ENCODE measurements around the gene B3GALT2. TPM values are rescaled to one million over a fixed set of nuclear protein-coding genes. Genes with fewer than 3 reads are reported as not detected.

B3GALT2 gene
- total and polyA plus RNA-seq, 2 of the 4 experiments (the other 2 are of a cell fraction): 1.8 to 4.5 TPM

DNA sequence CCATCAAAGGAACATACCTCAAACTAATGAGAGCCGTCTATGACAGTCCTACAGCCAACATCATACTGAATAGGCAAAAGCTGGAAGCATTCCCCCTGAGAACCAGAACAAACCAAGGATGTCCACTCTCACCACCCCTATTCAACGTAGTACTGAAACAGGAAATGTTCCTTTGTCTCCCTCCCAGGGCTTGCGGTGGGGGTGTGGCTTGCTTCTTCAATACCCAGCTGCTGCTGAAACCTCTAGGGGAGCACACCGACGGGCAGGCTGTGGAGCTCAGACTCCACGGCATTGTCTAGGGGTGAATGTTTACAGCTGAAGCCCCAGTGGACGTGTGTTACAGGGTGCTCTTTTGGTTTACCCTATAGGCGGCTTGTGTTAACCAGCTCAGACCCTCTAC lies 30.5 kb upstream of the B3GALT2 start:
- Histone ChIP-seq H2AFZ (replicated peaks; ENCODE audit: low read length, poor library complexity) (no peak overlapping the region), H4K8ac (ENCODE audit: low read depth in 2 of 2, low read length in 2 of 2) (no peak overlapping the region), H3K9me3 (ENCODE audit: control insufficient read depth, insufficient read depth, low read length) (peaks cover 3% of the 10 kb centered on the region), H4K91ac (ENCODE audit: insufficient read depth, low read depth, low read length) (no peak overlapping the region), H3K18ac (ENCODE audit: low read depth, low read length) (no peak overlapping the region), H2AK5ac (ENCODE audit: low read depth, low read length) (no peak overlapping the region), H4K5ac (ENCODE audit: low read depth, low read length) (no peak overlapping the region), H3K4ac (ENCODE audit: low read depth, low read length) (no peak overlapping the region), H3K27ac (ENCODE audit: insufficient read depth, low read length) (no peak overlapping the region), H3K4me2 (ENCODE audit: low read depth, low read length) (no peak overlapping the region), H3K27me3 (ENCODE audit: control insufficient read depth, insufficient read depth, low read length) (no peaks in the 10 kb centered on the region), H3K56ac (ENCODE audit: extremely low read depth, insufficient read depth, low read length) (no peak overlapping the region), H3K23ac (ENCODE audit: low read depth, low read length) (no peak overlapping the region), H3K9me1 (ENCODE audit: insufficient read depth, low read length) (no peaks in the 10 kb centered on the region), H2AK9ac (replicated peaks; ENCODE audit: low read depth, low read length, poor library complexity) (no peak overlapping the region), H3K36me3 (ENCODE audit: control insufficient read depth, insufficient read depth, low read length) (peaks cover 15% of the 10 kb centered on the region), H2BK20ac (ENCODE audit: low read depth, low read length) (no peak overlapping the region), H2BK15ac (ENCODE audit: low read depth, low read length) (no peak overlapping the region), H4K20me1 (ENCODE audit: insufficient read depth, low read length) (no peaks in the 10 kb centered on the region), H3K14ac (replicated peaks; ENCODE audit: low read depth, low read length) (no peak overlapping the region), H3K79me1 (ENCODE audit: low read depth in 1 of 2, low read length in 2 of 2) (peaks cover 7 to 21% of the 10 kb centered on the region in 2 experiments), H3K4me1 (ENCODE audit: control insufficient read depth, insufficient read depth, low read length) (0 out of 2 replicates have a peak, but pooled peaks cover 2% of the 10 kb centered on the region), H3K9ac (ENCODE audit: low read depth, low read length) (no peak overlapping the region), H2BK120ac (ENCODE audit: low read depth, low read length) (no peak overlapping the region), H3K4me3 (ENCODE audit: insufficient read depth, low read depth, low read length) (no peak overlapping the region), H2BK5ac (ENCODE audit: low read depth, low read length, poor library complexity, severe bottlenecking) (no peak overlapping the region)
- dilution Hi-C loops (cut with HindIII; ENCODE audit: low sequenced_read_pairs, unreplicated experiment): no loop called here
- in situ Hi-C loops (cut with MboI; ENCODE audit: low sequenced_read_pairs): no loop called here
- DNase-seq: no peak
- WGBS, 2 experiments (ENCODE audit: extremely low coverage in 2 of 2, insufficient read length in 1 of 2): no CpG with 5 or more reads among the region's 8 CpGs
- POLR2A ChIA-PET (ENCODE audit: unreplicated experiment): no interaction called here
- CTCF ChIA-PET: no interaction called here
- no TSS peak for BruUV-seq (replicated peaks)
- ATAC-seq (ENCODE audit: low read depth): no peak
- intact Hi-C loops (cut with micrococcal nuclease): no loop called here
- no peak for TF ChIP-seq NFE2L2 (IDR thresholded peaks at IDR 0.05; ENCODE audit: low read depth, low read length)
- no peak for TF ChIP-seq FOS (IDR thresholded peaks at IDR 0.05; ENCODE audit: low read depth, low read length)
